H1 (cell line): Measurements from ENCODE around the gene MCEE. TPM values are rescaled to one million over a fixed set of nuclear protein-coding genes. Genes with fewer than 3 reads are reported as not detected.

ENCODE experiments used
- CTCF ChIA-PET: fragments of 300-600 bp; sonication (Branson Sonifier 250); formaldehyde crosslinking; loops from one replicate; lab custom pipeline; 2021; ENCODE audit not compliant: partially characterized antibody; lab: Charles Lee
- POLR2A ChIA-PET: fragments of 300-600 bp; sonication (Branson Sonifier 250); formaldehyde crosslinking; loops from one replicate; lab custom pipeline; 2021; ENCODE audit warnings: inconsistent platforms; ENCODE audit not compliant: partially characterized antibody; lab: Charles Lee
- DNase-seq, 2 experiments: peaks; one replicate each; pipeline versions ENCODE4 v3.0.0 to v3.0.0-alpha.2; 2010 to 2022; ENCODE audit warnings: low spot score in 2 of 2, low read depth in 1 of 2, mixed read lengths in 1 of 2
- FAIRE-seq: peaks from 2 replicates; lab custom pipeline; 2011; peaks lifted over from hg19 to GRCh38; lab: Jason Lieb, UNC
- H2AFZ ChIP-seq: 2 replicates; pipeline ENCODE4 v1.8.1; 2012; ENCODE audit warnings: low read length, inconsistent platforms
- H2AK5ac ChIP-seq: 2 replicates; pipeline ENCODE4 v1.6.1; 2013; ENCODE audit warnings: low read depth, low read length
- H2BK120ac ChIP-seq: replicated peaks from 2 replicates; pipeline ENCODE3; 2013; ENCODE audit warnings: low read depth, low read length, inconsistent platforms
- H2BK12ac ChIP-seq: 2 replicates; pipeline ENCODE4 v1.6.1; 2013; ENCODE audit warnings: low read depth, low read length
- H2BK15ac ChIP-seq: 2 replicates; pipeline ENCODE4 v1.6.1; 2013; ENCODE audit warnings: low read length
- H2BK20ac ChIP-seq: 2 replicates; pipeline ENCODE4 v1.6.1; 2013; ENCODE audit warnings: low read length
- H2BK5ac ChIP-seq: 2 replicates; pipeline ENCODE4 v1.6.1; 2013; ENCODE audit warnings: low read depth, low read length
- H3K14ac ChIP-seq: 2 replicates; pipeline ENCODE4 v1.6.1; 2013; ENCODE audit warnings: inconsistent platforms; ENCODE audit not compliant: insufficient read length
- H3K18ac ChIP-seq: 2 replicates; pipeline ENCODE4 v1.6.1; 2013; ENCODE audit warnings: low read length; ENCODE audit errors: extremely low read depth
- H3K23ac ChIP-seq: 2 replicates; pipeline ENCODE4 v1.6.1; 2013; ENCODE audit warnings: inconsistent platforms; ENCODE audit not compliant: insufficient read length
- H3K23me2 ChIP-seq: 2 replicates; pipeline ENCODE4 v1.6.1; 2013; ENCODE audit warnings: low read depth, low read length
- H3K27ac ChIP-seq: 2 replicates; pipeline ENCODE4 v1.6.1; 2011; ENCODE audit warnings: low read depth, low read length, inconsistent platforms
- H3K27me3 ChIP-seq, 4 experiments: replicated peaks in 1 of 4; 1 replicate in 1 of 4; 2 replicates in 3 of 4; pipeline versions ENCODE4 v1.6.1 to v1.8.1; 2011 to 2013; ENCODE audit warnings: low read length in 3 of 4, mild to moderate bottlenecking in 3 of 4, inconsistent platforms in 2 of 4, mixed read lengths in 2 of 4, moderate library complexity in 1 of 4; ENCODE audit not compliant: control insufficient read depth in 3 of 4, insufficient read depth in 3 of 4; ENCODE audit errors: extremely low read depth in 1 of 4
- H3K36me3 ChIP-seq, 4 experiments: 2 replicates each; pipeline versions ENCODE4 v1.6.1 to v1.8.1; 2011 to 2013; ENCODE audit warnings: mild to moderate bottlenecking in 4 of 4, low read length in 3 of 4, moderate library complexity in 2 of 4, control low read depth in 1 of 4, inconsistent platforms in 1 of 4; ENCODE audit not compliant: insufficient read depth in 4 of 4, control insufficient read depth in 2 of 4
- H3K4ac ChIP-seq: replicated peaks from 2 replicates; pipeline ENCODE3; 2013; ENCODE audit warnings: low read length, low read depth, mixed read lengths, inconsistent platforms; ENCODE audit not compliant: insufficient read length
- H3K4me1 ChIP-seq, 4 experiments: replicated peaks in 1 of 4; 1 replicate in 1 of 4; 2 replicates in 3 of 4; pipeline versions ENCODE4 v1.6.1 to v1.8.1; 2011 to 2013; ENCODE audit warnings: low read length in 3 of 4, inconsistent platforms in 2 of 4, mixed read lengths in 1 of 4; ENCODE audit not compliant: insufficient read depth in 4 of 4, control insufficient read depth in 3 of 4
- H3K4me2 ChIP-seq, 2 experiments: 2 replicates each; pipeline versions ENCODE4 v1.6.1 to v1.8.1; 2011 to 2013; ENCODE audit warnings: low read depth in 2 of 2, low read length in 2 of 2, control low read depth in 1 of 2, inconsistent platforms in 1 of 2, mild to moderate bottlenecking in 1 of 2; ENCODE audit not compliant: insufficient read depth in 1 of 2
- H3K4me3 ChIP-seq, 4 experiments: fragments of 200-600, 300-600 bp in 1 of 4; sonication (generic), shearing (Covaris generic), sonication (Bioruptor Twin) in 1 of 4; 2 replicates each; pipeline versions ENCODE4 v1.5.1 to v1.8.1; 2011 to 2016; ENCODE audit warnings: low read length in 4 of 4, low read depth in 3 of 4, control low read depth in 2 of 4, inconsistent platforms in 2 of 4, mild to moderate bottlenecking in 2 of 4, mixed read lengths in 1 of 4, moderate library complexity in 1 of 4; ENCODE audit not compliant: insufficient read depth in 2 of 4; ENCODE audit errors: extremely low read depth in 1 of 4
- H3K56ac ChIP-seq: replicated peaks from 2 replicates; pipeline ENCODE3; 2013; ENCODE audit warnings: low read depth, mild to moderate bottlenecking, mixed read lengths, low read length, inconsistent platforms; ENCODE audit not compliant: insufficient read length
- H3K79me1 ChIP-seq: 2 replicates; pipeline ENCODE4 v1.6.1; 2013; ENCODE audit warnings: low read depth, low read length, control low read depth
- H3K79me2 ChIP-seq, 2 experiments: 2 replicates each; pipeline versions ENCODE4 v1.6.1 to v1.8.1; 2012 to 2013; ENCODE audit warnings: low read length in 2 of 2, mild to moderate bottlenecking in 2 of 2, inconsistent platforms in 1 of 2; ENCODE audit not compliant: insufficient read depth in 2 of 2, control insufficient read depth in 1 of 2
- H3K9ac ChIP-seq, 4 experiments: replicated peaks in 1 of 4; 1 replicate in 1 of 4; 2 replicates in 3 of 4; pipeline versions ENCODE4 v1.6.1 to v1.8.1; 2011 to 2013; ENCODE audit warnings: low read depth in 3 of 4, low read length in 3 of 4, control low read depth in 2 of 4, mild to moderate bottlenecking in 2 of 4, moderate library complexity in 2 of 4, inconsistent platforms in 1 of 4; ENCODE audit errors: extremely low read depth in 1 of 4
- H3K9me3 ChIP-seq, 2 experiments: 2 replicates each; pipeline versions ENCODE4 v1.6.1 to v1.8.1; 2012 to 2013; ENCODE audit warnings: mild to moderate bottlenecking in 2 of 2, moderate library complexity in 2 of 2, control low read depth in 1 of 2, inconsistent platforms in 1 of 2, low read depth in 1 of 2, low read length in 1 of 2, mixed read lengths in 1 of 2; ENCODE audit not compliant: insufficient read depth in 2 of 2
- H4K20me1 ChIP-seq, 2 experiments: replicated peaks in 1 of 2; 2 replicates each; pipeline versions ENCODE3 to v1.8.1; 2011 to 2013; ENCODE audit warnings: inconsistent platforms in 2 of 2, low read length in 2 of 2, mild to moderate bottlenecking in 1 of 2; ENCODE audit not compliant: insufficient read depth in 2 of 2, control insufficient read depth in 1 of 2
- H4K5ac ChIP-seq: 2 replicates; pipeline ENCODE4 v1.6.1; 2013; ENCODE audit warnings: low read length, low read depth, mixed read lengths, inconsistent platforms; ENCODE audit not compliant: insufficient read length
- H4K8ac ChIP-seq: 2 replicates; pipeline ENCODE4 v1.8.0; 2013; ENCODE audit warnings: mild to moderate bottlenecking, moderate library complexity, low read length, inconsistent platforms; ENCODE audit not compliant: insufficient read depth; ENCODE audit errors: extremely low read depth
- H4K91ac ChIP-seq: replicated peaks from 2 replicates; pipeline ENCODE3; 2013; ENCODE audit warnings: low read length, mixed read lengths, inconsistent platforms; ENCODE audit not compliant: insufficient read length
- CTCF ChIP-seq, 3 experiments: IDR thresholded peaks; 1 replicate in 2 of 3; 2 replicates in 1 of 3; pipeline versions ENCODE4 v1.5.1 to v1.6.1; 2011; ENCODE audit warnings: low read length in 3 of 3, mild to moderate bottlenecking in 3 of 3, inconsistent platforms in 2 of 3, low read depth in 1 of 3, moderate library complexity in 1 of 3; ENCODE audit not compliant: insufficient read depth in 1 of 3; ENCODE audit errors: control extremely low read depth in 1 of 3
- GABPA ChIP-seq: IDR thresholded peaks from 2 replicates; pipeline ENCODE4 v1.6.1; 2011; ENCODE audit warnings: mild to moderate bottlenecking, low read length, moderate library complexity, borderline replicate concordance; ENCODE audit not compliant: insufficient read depth
- HDAC2 ChIP-seq, 2 experiments: fragments of 300-600 bp in 1 of 2; sonication (generic) in 1 of 2; IDR thresholded peaks; 2 replicates each; pipeline ENCODE4 v1.6.1; 2011 to 2012; ENCODE audit warnings: low read depth in 2 of 2, low read length in 2 of 2, mild to moderate bottlenecking in 2 of 2, moderate library complexity in 2 of 2, borderline replicate concordance in 1 of 2, inconsistent platforms in 1 of 2
- JUN ChIP-seq: IDR thresholded peaks from 2 replicates; pipeline ENCODE4 v1.6.1; 2011; ENCODE audit warnings: low read depth, mild to moderate bottlenecking, improper control_type of control experiment, low read length
- POU5F1 ChIP-seq: IDR thresholded peaks from 2 replicates; pipeline ENCODE4 v1.6.1; 2011; ENCODE audit warnings: low read depth, mild to moderate bottlenecking, low read length, moderate library complexity
- RBBP5 ChIP-seq: IDR thresholded peaks from 2 replicates; pipeline ENCODE4 v1.7.1; 2012; ENCODE audit warnings: low read depth, mild to moderate bottlenecking, inconsistent platforms, low read length, moderate library complexity, borderline replicate concordance
- SAP30 ChIP-seq: fragments of 300-600 bp; sonication (generic); IDR thresholded peaks from 2 replicates; pipeline ENCODE4 v1.7.1; 2012; ENCODE audit warnings: low read length, moderate library complexity, mild to moderate bottlenecking, inconsistent platforms; ENCODE audit not compliant: insufficient read depth, insufficient replicate concordance
- SIN3A ChIP-seq, 2 experiments: IDR thresholded peaks in 1 of 2; conservative IDR thresholded peaks in 1 of 2; 2 replicates each; pipeline ENCODE4 v1.6.1; 2011 to 2012; ENCODE audit warnings: low read length in 2 of 2, improper control_type of control experiment in 1 of 2, low read depth in 1 of 2, mild to moderate bottlenecking in 1 of 2
- SIRT6 ChIP-seq: IDR thresholded peaks from one replicate; pipeline ENCODE4 v1.7.1; 2012; ENCODE audit warnings: low read length, inconsistent platforms
- WGBS, 2 experiments: shearing (Covaris generic) in 1 of 2; methylation state at CpG; one replicate each; pipeline versions ENCODE4 v1.1.6 to v1.1.7; 2013 to 2015; ENCODE audit warnings: low lambda C conversion rate in 2 of 2, mixed read lengths in 2 of 2, inconsistent platforms in 1 of 2, low coverage in 1 of 2, missing lambda C conversion rate in 1 of 2; ENCODE audit not compliant: insufficient replicate concordance in 2 of 2, insufficient coverage in 1 of 2, insufficient read length in 1 of 2; ENCODE audit errors: extremely low coverage in 1 of 2, missing lambda C conversion rate in 1 of 2; 5-methylcytosine and 5-hydroxymethylcytosine counted together
- polyA plus RNA-seq, 7 experiments: library from polyadenylated mRNA; depleted of rRNA in 3 of 7; stranded (reverse) in 5 of 7; unstranded in 2 of 7; fragments of >200 nt in 5 of 7; fragments of 200-250 nt in 2 of 7; gene quantifications; 1 replicate in 5 of 7; 2 replicates in 1 of 7; 4 replicates in 1 of 7; pipeline versions ENCODE4 v1.2.1 to v1.2.3, GENCODE V29; 2011 to 2013; ENCODE audit warnings: missing spikeins in 2 of 7, mixed read lengths in 2 of 7
- total RNA-seq: library from RNA; stranded (reverse); fragmentation: NEBNext Ultra II Directional; extraction: Animal tissue kit (Norgen Biotek cat#: 25700); gene quantifications from 2 replicates; pipeline ENCODE4 v1.2.1, GENCODE V29; 2021

The MCEE gene
- total and polyA plus RNA-seq, 2 of the 8 experiments (the other 6 are each of a cell fraction or from before 2014, with no cell fraction given): 7.3 to 14.1 TPM

GRCh38 chr2:71154279-71154678 lies 24.2 kb upstream of the MCEE start:
- Histone ChIP-seq H2BK12ac (no peak overlapping the region), H3K4me2 (no peak overlapping the region), H4K20me1 (peaks cover 0 to 3% of the 10 kb centered on the region in 2 experiments), H4K91ac (no peak overlapping the region), H3K9me3 (no peaks in the 10 kb centered on the region), H3K56ac (no peak overlapping the region), H2AK5ac (no peak overlapping the region), H2BK5ac (no peak overlapping the region), H3K36me3 (peaks cover under 1 to 12% (median 4%) of the 10 kb centered on the region in 4 experiments; a peak in 6 of 8 replicates), H2BK20ac (no peak overlapping the region), H4K5ac (no peak overlapping the region), H3K4ac (no peak overlapping the region), H2BK120ac (no peak overlapping the region), H2BK15ac (no peak overlapping the region), H4K8ac (no peak overlapping the region), H3K23ac (no peak overlapping the region), H3K14ac (no peak overlapping the region), H2AFZ (no peak overlapping the region), H3K79me1 (no peaks in the 10 kb centered on the region), H3K27me3 (no peaks in the 10 kb centered on the region; a peak in 1 of 7 replicates), H3K79me2 (no peaks in the 10 kb centered on the region), H3K4me1 (peaks cover 0 to 2% (median 0%) of the 10 kb centered on the region in 4 experiments; a peak in 3 of 7 replicates), H3K18ac (no peak overlapping the region), H3K23me2 (no peaks in the 10 kb centered on the region), H3K4me3 (no peak overlapping the region), H3K27ac (no peak overlapping the region), H3K9ac (no peak overlapping the region)
- no peak for DNase-seq
- WGBS, 2 experiments: 77% methylated on average over 8 of the region's 8 CpGs; no CpG with 5 or more reads in 1 of the 2 experiments
- FAIRE-seq: no peak
- ChIA-PET POLR2A (interaction anchor here (1.3 kb wide), 1 partner anchor 178 kb away, joined by 5 read pairs; the partner anchor contains the start of gene ZNF638), CTCF (interaction anchor here (0.7 to 4.3 kb wide), 19 partner anchors 17 to 403 kb away, joined by 3 to 21 read pairs (median 4); partner anchors contain the start of gene ZNF638)
- no peak for TF ChIP-seq GABPA
- TF ChIP-seq SAP30: no peak
- TF ChIP-seq SIRT6: no peak
- no peak for TF ChIP-seq HDAC2 (IDR thresholded peaks at IDR 0.05; ENCODE audit: borderline replicate concordance in 1 of 2, low read depth in 2 of 2, low read length in 2 of 2)
- TF ChIP-seq RBBP5: no peak
- no peak for TF ChIP-seq POU5F1
- TF ChIP-seq CTCF (IDR thresholded peaks at IDR 0.05; ENCODE audit: control extremely low read depth in 1 of 3, insufficient read depth in 1 of 3, low read depth in 1 of 3, low read length in 3 of 3): no peak
- TF ChIP-seq SIN3A (conservative IDR thresholded peaks at IDR 0.05 in 1 of 2, IDR thresholded peaks at IDR 0.05 in 1 of 2; ENCODE audit: low read depth in 1 of 2, low read length in 2 of 2): no peak
- TF ChIP-seq JUN: no peak
